Adrenal gland (tissue), 5 donors: ENCODE data around the gene SRGAP1.

Source experiments
- CTCF ChIP-seq, 6 experiments: fragments of 450-650 bp in 4 of 6; fragments of 200-600 bp in 2 of 6; sonication (generic) in 1 of 6; IDR thresholded peaks; 1 replicate in 5 of 6; 2 replicates in 1 of 6; pipeline versions ENCODE4 v1.5.1 to v1.8.0; 2016 to 2021; ENCODE audit warnings: antibody characterized with exemption in 6 of 6, mild to moderate bottlenecking in 2 of 6, moderate library complexity in 1 of 6
- POLR2A ChIP-seq, 2 donors: fragments of 450-650 bp; IDR thresholded peaks; one replicate each; pipeline ENCODE4 v1.6.1; 2017; ENCODE audit warnings: antibody characterized with exemption in 2 of 2, mild to moderate bottlenecking in 2 of 2, moderate library complexity in 1 of 2
- donor health status: DM: no; HTN: no; CAD: no.

- no peak for TF ChIP-seq CTCF (IDR thresholded peaks at IDR 0.05)
- TF ChIP-seq POLR2A (IDR thresholded peaks at IDR 0.05), result no peak
Measured at GRCh38 chr12:63982604-63983295, 138.2 kb downstream of the SRGAP1 start.
